A549 (cell line): ENCODE data around the gene ATP11A. TPM values are rescaled to one million over a fixed set of nuclear protein-coding genes. Genes with fewer than 3 reads are reported as not detected.

Experiments used
- ATAC-seq, 2 experiments: fragments of 200-7000 bp in 1 of 2; fragments of >200 bp in 1 of 2; cut with Nextera tagmentation in 1 of 2; cut with Tn5 transposase in 1 of 2; 3 replicates each; pipeline versions ENCODE4 v1.8.0 to v1.9.1; 2018 to 2020; ENCODE audit warnings: mild to moderate bottlenecking in 1 of 2, moderate library complexity in 1 of 2
- CTCF ChIA-PET: fragments of 300-600 bp; sonication (Branson Sonifier 250); formaldehyde crosslinking; extraction: SDS; loops from one replicate; lab custom pipeline; 2021; ENCODE audit warnings: antibody characterized with exemption, inconsistent platforms; lab: Yijun Ruan, JAX
- POLR2A ChIA-PET: fragments of 350-600 bp; formaldehyde crosslinking; extraction: SDS; loops from one replicate; lab custom pipeline; 2021; ENCODE audit warnings: antibody characterized with exemption, inconsistent platforms; lab: Yijun Ruan, JAX
- DNase-seq, 2 experiments: peaks; one replicate each; pipeline versions ENCODE4 v3.0.0 to v3.0.0-alpha.2; 2011 to 2016; ENCODE audit warnings: low read depth in 1 of 2, low spot score in 1 of 2
- FAIRE-seq: peaks from 2 replicates; lab custom pipeline; 2011; peaks lifted over from hg19 to GRCh38; lab: Jason Lieb, UNC
- H3K27ac ChIP-seq, 2 experiments: fragments of >200 bp; sonication (Bioruptor Twin); formaldehyde crosslinking; 3 replicates each; pipeline ENCODE4 v1.5.1; 2016 to 2017
- H3K4me1 ChIP-seq: fragments of >200 bp; sonication (Bioruptor Twin); formaldehyde crosslinking; 3 replicates; pipeline ENCODE4 v1.6.1; 2016
- H3K4me2 ChIP-seq: fragments of >200 bp; sonication (Bioruptor Twin); formaldehyde crosslinking; 3 replicates; pipeline ENCODE4 v1.6.1; 2016
- H3K4me3 ChIP-seq: fragments of >200 bp; sonication (Bioruptor Twin); formaldehyde crosslinking; 3 replicates; pipeline ENCODE4 v1.5.1; 2016
- H3K9me3 ChIP-seq: fragments of >200 bp; sonication (Bioruptor Twin); formaldehyde crosslinking; 3 replicates; pipeline ENCODE4 v1.6.1; 2016
- CBX8 ChIP-seq: fragments of 200-600 bp; sonication (generic); IDR thresholded peaks from 2 replicates; pipeline ENCODE4 v1.6.1; 2016
- CEBPB ChIP-seq, 2 experiments: fragments of >200 bp in 1 of 2; sonication (Bioruptor Twin) in 1 of 2; formaldehyde crosslinking in 1 of 2; IDR thresholded peaks; 2 replicates each; pipeline ENCODE4 v1.6.1; 2012 to 2016
- CHD2 ChIP-seq: fragments of 150-350 bp; IDR thresholded peaks from 2 replicates; pipeline ENCODE4 v1.6.1; 2014; ENCODE audit warnings: low read length; ENCODE audit not compliant: partially characterized antibody
- E2F6 ChIP-seq: IDR thresholded peaks from 2 replicates; pipeline ENCODE4 v1.6.1; 2012; ENCODE audit warnings: low read depth, borderline replicate concordance
- EHF ChIP-seq: fragments of 250-450 bp; sonication (Bioruptor Pico); IDR thresholded peaks from 2 replicates; pipeline ENCODE4 v1.5.0; 2020; ENCODE audit warnings: mild to moderate bottlenecking
- FOSL2 ChIP-seq, 2 experiments: fragments of 450-650 bp in 1 of 2; fragments of >200 bp in 1 of 2; sonication (Bioruptor Twin) in 1 of 2; formaldehyde crosslinking; IDR thresholded peaks; 2 replicates each; pipeline versions ENCODE4 v1.5.0 to v1.6.1; 2016 to 2020; ENCODE audit warnings: mild to moderate bottlenecking in 1 of 2, moderate library complexity in 1 of 2
- FOXS1 ChIP-seq: fragments of 250-450 bp; sonication (Bioruptor Pico); IDR thresholded peaks from 2 replicates; pipeline ENCODE4 v1.5.0; 2020; ENCODE audit warnings: mild to moderate bottlenecking, moderate library complexity
- GATA3 ChIP-seq: IDR thresholded peaks from 2 replicates; pipeline ENCODE4 v1.6.1; 2012; ENCODE audit warnings: borderline replicate concordance
- HEYL ChIP-seq: fragments of 250-450 bp; sonication (Bioruptor Pico); IDR thresholded peaks from 2 replicates; pipeline ENCODE4 v1.8.0; 2021; ENCODE audit warnings: mild to moderate bottlenecking, moderate library complexity
- HMGXB4 ChIP-seq: fragments of 250-450 bp; sonication (Bioruptor Pico); IDR thresholded peaks from 2 replicates; pipeline ENCODE4 v1.5.0; 2021; ENCODE audit warnings: mild to moderate bottlenecking, moderate library complexity, borderline replicate concordance
- HOXB5 ChIP-seq: fragments of 250-450 bp; sonication (Bioruptor Pico); IDR thresholded peaks from 2 replicates; pipeline ENCODE4 v1.5.0; 2020; ENCODE audit warnings: mild to moderate bottlenecking, moderate library complexity
- JUN ChIP-seq, 2 experiments: fragments of >200 bp; sonication (Bioruptor Twin); formaldehyde crosslinking; IDR thresholded peaks; 2 replicates in 1 of 2; 3 replicates in 1 of 2; pipeline ENCODE4 v1.6.1; 2016 to 2017
- KDM5A ChIP-seq: fragments of 200-600 bp; sonication (generic); IDR thresholded peaks from 2 replicates; pipeline ENCODE4 v1.6.1; 2016; ENCODE audit warnings: antibody characterized with exemption, mild to moderate bottlenecking
- MAZ ChIP-seq: fragments of 150-350 bp; IDR thresholded peaks from 2 replicates; pipeline ENCODE4 v1.6.1; 2014; ENCODE audit warnings: antibody characterized with exemption, low read depth, low read length, borderline replicate concordance
- MYC ChIP-seq: IDR thresholded peaks from 2 replicates; pipeline ENCODE4 v1.6.1; 2012; ENCODE audit warnings: mild to moderate bottlenecking, inconsistent platforms, low read length, improper control_type of control experiment, borderline replicate concordance
- NPAS2 ChIP-seq: fragments of 250-450 bp; sonication (Bioruptor Pico); IDR thresholded peaks from 2 replicates; pipeline ENCODE4 v1.8.0; 2022; ENCODE audit warnings: mild to moderate bottlenecking, moderate library complexity, borderline replicate concordance
- PBX3 ChIP-seq: IDR thresholded peaks from 2 replicates; pipeline ENCODE4 v1.6.1; 2012
- PHF8 ChIP-seq: fragments of 200-600 bp; sonication (generic); IDR thresholded peaks from 2 replicates; pipeline ENCODE4 v1.6.1; 2016; ENCODE audit warnings: low read depth, mild to moderate bottlenecking, antibody characterized with exemption, moderate library complexity, borderline replicate concordance
- POLR2A ChIP-seq: IDR thresholded peaks from 2 replicates; pipeline ENCODE4 v1.6.1; 2012; ENCODE audit warnings: mild to moderate bottlenecking, low read length
- RARB ChIP-seq: fragments of 250-450 bp; sonication (Bioruptor Pico); IDR thresholded peaks from 2 replicates; pipeline ENCODE4 v1.8.0; 2021; ENCODE audit warnings: mild to moderate bottlenecking, moderate library complexity
- RNF2 ChIP-seq: fragments of 200-600 bp; sonication (generic); IDR thresholded peaks from 2 replicates; pipeline ENCODE4 v1.6.1; 2016; ENCODE audit warnings: low read depth, mild to moderate bottlenecking, antibody characterized with exemption, moderate library complexity, borderline replicate concordance
- TFCP2L1 ChIP-seq: fragments of 250-450 bp; sonication (Bioruptor Pico); IDR thresholded peaks from 2 replicates; pipeline ENCODE4 v1.5.0; 2021; ENCODE audit warnings: mild to moderate bottlenecking
- TP53 ChIP-seq: fragments of 250-450 bp; sonication (Bioruptor Pico); IDR thresholded peaks from 2 replicates; pipeline ENCODE4 v1.5.0; 2021; ENCODE audit warnings: mild to moderate bottlenecking, moderate library complexity
- ZFP36 ChIP-seq: fragments of 450-650 bp; IDR thresholded peaks from 2 replicates; pipeline ENCODE4 v1.6.1; 2014; ENCODE audit warnings: borderline replicate concordance; ENCODE audit not compliant: partially characterized antibody
- ZNF302 ChIP-seq: fragments of 250-450 bp; sonication (Bioruptor Pico); IDR thresholded peaks from 2 replicates; pipeline ENCODE4 v1.9.0; 2021; ENCODE audit warnings: inconsistent platforms, mild to moderate bottlenecking, moderate library complexity
- ZSCAN20 ChIP-seq: fragments of 250-450 bp; sonication (Bioruptor Pico); IDR thresholded peaks from 2 replicates; pipeline ENCODE4 v1.8.0; 2022; ENCODE audit warnings: mild to moderate bottlenecking, moderate library complexity
- WGBS: methylation state at CpG from one replicate; pipeline ENCODE4 v1.1.6; 2017; ENCODE audit errors: missing lambda C conversion rate; 5-methylcytosine and 5-hydroxymethylcytosine counted together
- polyA plus RNA-seq, 4 experiments: library from polyadenylated mRNA; depleted of rRNA in 3 of 4; stranded (reverse); fragments of >200 nt; fragmentation: RNase III in 1 of 4; extraction: RNeasy Plus Mini Kit Qiagen cat#74134 plus additional on column Dnase treatment in 1 of 4; gene quantifications; 2 replicates in 3 of 4; 3 replicates in 1 of 4; pipeline ENCODE4 v1.2.3, GENCODE V29; 2011 to 2017
- TF ChIP-seq, protein P1 (sequence below): fragments of 150-350 bp; IDR thresholded peaks from 2 replicates; pipeline ENCODE4 v1.6.1; 2014; ENCODE audit warnings: low read depth, mild to moderate bottlenecking, low read length

The ATP11A gene
- polyA plus RNA-seq, 2 of the 4 experiments (the other 2 are of a cell fraction): 4.1 to 8.0 TPM

DNA sequence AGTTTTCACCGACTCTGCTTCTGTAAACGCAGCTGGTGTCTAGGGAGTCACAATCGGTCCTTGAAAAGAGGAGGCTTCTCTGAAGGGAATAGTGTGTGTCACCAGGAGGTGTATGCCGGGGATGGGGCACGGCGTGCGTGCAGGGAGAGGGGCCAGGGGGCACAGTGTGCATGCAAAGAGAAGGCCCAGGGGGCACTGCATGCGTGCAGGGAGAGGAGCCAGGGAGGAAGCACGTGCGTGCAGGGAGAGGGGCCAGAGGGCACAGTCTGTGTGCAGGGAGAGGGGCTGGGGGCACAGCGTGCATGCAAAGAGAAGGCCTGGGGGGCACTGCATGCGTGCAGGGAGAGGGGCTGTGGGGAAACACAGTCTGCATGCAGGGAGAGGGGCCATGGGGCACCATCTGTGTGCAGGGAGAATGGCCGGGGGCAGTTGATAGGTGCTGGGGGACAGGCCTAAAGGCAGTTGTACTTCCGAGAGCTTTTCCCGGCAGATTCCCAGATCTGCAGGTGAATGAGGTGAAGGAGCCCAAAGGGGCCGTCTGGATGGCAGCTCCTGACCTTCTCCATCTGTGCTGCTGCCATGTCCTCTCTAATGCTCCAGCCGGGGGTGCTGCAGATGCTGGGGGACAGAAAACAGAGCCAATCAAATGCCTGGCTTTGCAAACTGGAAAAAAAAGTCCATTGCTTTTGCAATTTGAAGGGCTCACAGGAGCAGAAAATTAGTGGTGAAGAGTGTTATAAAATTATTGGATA is 36.4 kb downstream of the ATP11A start:
- POLR2A ChIA-PET: no interaction called here
- peaks cover 38% of the 10 kb centered on the region for H3K4me1 ChIP-seq
- CTCF ChIA-PET: interaction anchor here (0.8 to 1.5 kb wide), 2 partner anchors 14 to 148 kb away, joined by 3 read pairs; no protein-coding TSS in a partner anchor
- H3K27ac ChIP-seq: peak overlapping the region in 1 of 2 experiments; percentile 70; a peak in 3 of 6 replicates
- ATAC-seq: no peak
- no peak for TF ChIP-seq KDM5A
- no peak for TF ChIP-seq POLR2A
- TF ChIP-seq HEYL: no peak
- TF ChIP-seq JUN (IDR thresholded peaks at IDR 0.05): no peak
- TF ChIP-seq NPAS2 (CRISPR knock-in tag): no peak
- TF ChIP-seq TP53: no peak
- TF ChIP-seq, all 56 proteins: peak for 0
- peak overlapping the region; percentile 55; the same call in 1 of the 3 replicates for H3K4me2 ChIP-seq
- H3K4me3 ChIP-seq: no peak overlapping the region
- no peak for FAIRE-seq
- DNase-seq: no peak
- no peaks in the 10 kb centered on the region for H3K9me3 ChIP-seq
- WGBS: 73% methylated on average over 16 of the region's 17 CpGs

DNA sequence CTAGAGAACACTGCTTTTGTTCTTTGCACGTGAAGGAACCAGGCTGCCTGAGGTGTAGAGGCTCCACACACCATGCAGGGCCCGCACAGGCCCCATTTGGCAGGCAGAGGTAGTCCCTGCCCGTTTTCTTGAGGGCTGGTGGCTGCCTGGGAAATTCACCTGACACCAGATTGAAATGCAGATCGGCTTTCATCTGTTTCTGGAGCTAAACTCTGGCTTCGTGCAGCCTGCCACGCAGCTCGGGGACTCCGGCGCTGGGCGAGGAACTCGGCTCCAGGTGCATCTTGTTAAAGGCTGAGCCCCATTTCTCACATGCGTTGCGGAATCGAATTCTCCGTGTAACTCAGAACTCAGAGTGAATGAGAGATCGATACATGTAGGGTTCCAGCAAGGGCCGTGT is 37.7 kb downstream of the ATP11A start:
- Histone ChIP-seq H3K4me3 (no peak overlapping the region), H3K9me3 (no peaks in the 10 kb centered on the region), H3K4me2 (no peak overlapping the region), H3K27ac (no peak overlapping the region), H3K4me1 (peaks cover 29% of the 10 kb centered on the region)
- TF ChIP-seq HOXB5 (CRISPR knock-in tag) (no peak), HMGXB4 (no peak), TFCP2L1 (CRISPR knock-in tag) (no peak), CBX8 (no peak), MYC (no peak), RNF2 (no peak), PHF8 (no peak), PBX3 (no peak), ZSCAN20 (no peak), POLR2A (no peak), HEYL (no peak), FOSL2 (IDR thresholded peaks at IDR 0.05) (no peak), FOSL2 (CRISPR knock-in tag; IDR thresholded peaks at IDR 0.05) (no peak)
- ChIA-PET CTCF (no interaction called here), POLR2A (no interaction called here)
- 96% methylated on average over 16 of the region's 17 CpGs for WGBS
- DNase-seq (no peak), ATAC-seq (no peak), FAIRE-seq (no peak)

DNA sequence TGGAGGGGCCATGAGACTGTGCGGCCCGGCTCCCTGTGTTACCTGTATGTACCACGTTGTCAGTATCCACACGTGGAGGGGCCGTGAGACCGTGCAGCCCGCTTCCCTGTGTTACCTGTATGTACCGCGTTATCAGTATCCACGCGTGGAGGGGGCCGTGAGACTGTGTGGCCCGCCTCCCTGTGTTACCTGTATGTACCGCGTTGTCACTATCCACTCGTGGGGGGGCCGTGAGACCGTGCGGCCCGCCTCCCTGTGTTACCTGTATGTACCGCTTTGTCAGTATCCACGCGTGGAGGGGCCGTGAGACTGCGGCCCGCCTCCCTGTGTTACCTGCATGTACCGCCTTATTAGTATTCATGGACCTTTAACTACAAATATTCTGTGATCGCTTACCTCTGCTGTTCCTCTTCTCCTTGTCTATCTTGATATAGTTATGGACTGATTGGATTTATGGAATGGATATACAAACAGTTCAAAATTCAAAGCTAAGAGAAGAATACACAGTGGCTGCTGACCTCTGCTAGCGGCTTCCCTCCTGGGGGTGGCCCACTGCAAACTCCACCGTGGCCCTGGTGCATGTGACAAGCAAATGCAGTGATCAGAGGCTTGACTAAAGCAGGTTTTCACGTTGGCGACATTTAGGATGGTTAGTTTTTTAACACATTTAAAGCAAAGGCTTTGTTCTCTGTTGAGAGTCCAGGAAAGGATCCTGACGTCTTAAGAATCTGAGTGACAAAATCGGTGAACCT is 38.7 kb downstream of the ATP11A start:
- no peak overlapping the region for H3K4me2 ChIP-seq
- POLR2A ChIA-PET: no interaction called here
- H3K4me1 ChIP-seq: peaks cover 21% of the 10 kb centered on the region
- TF ChIP-seq CBX8 (no peak), GATA3 (no peak), ZFP36 (no peak), FOXS1 (CRISPR knock-in tag) (no peak), ZNF302 (CRISPR knock-in tag) (no peak), RARB (CRISPR knock-in tag) (no peak), EHF (CRISPR knock-in tag) (no peak), CHD2 (no peak), PBX3 (no peak), CEBPB (IDR thresholded peaks at IDR 0.05) (no peak), E2F6 (no peak), MAZ (no peak), KDM5A (no peak), TP53 (no peak)
- TF ChIP-seq, protein P1, sequence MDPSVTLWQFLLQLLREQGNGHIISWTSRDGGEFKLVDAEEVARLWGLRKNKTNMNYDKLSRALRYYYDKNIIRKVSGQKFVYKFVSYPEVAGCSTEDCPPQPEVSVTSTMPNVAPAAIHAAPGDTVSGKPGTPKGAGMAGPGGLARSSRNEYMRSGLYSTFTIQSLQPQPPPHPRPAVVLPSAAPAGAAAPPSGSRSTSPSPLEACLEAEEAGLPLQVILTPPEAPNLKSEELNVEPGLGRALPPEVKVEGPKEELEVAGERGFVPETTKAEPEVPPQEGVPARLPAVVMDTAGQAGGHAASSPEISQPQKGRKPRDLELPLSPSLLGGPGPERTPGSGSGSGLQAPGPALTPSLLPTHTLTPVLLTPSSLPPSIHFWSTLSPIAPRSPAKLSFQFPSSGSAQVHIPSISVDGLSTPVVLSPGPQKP: no peak
- TF ChIP-seq, all 56 proteins: peak for 0
- DNase-seq: no peak
- ATAC-seq: no peak
- Histone ChIP-seq H3K4me3 (no peak overlapping the region), H3K9me3 (no peaks in the 10 kb centered on the region), H3K27ac (no peak overlapping the region)
- CTCF ChIA-PET: no interaction called here
- 94% methylated on average over 34 of the region's 34 CpGs for WGBS
- no peak for FAIRE-seq
